Activated naive CD4-positive, alpha-beta T cell treated with anti-CD3 and anti-CD28 coated beads, Interleukin-2, amount 50 U/mL, for 16 hours (primary cell): ENCODE data around the gene SLC26A1.

Source experiments
- DNase-seq: peaks from one replicate; pipeline ENCODE4 v3.0.0-alpha.2; 2020

SLC26A1 gene

GRCh38 chr4:1028574-1029220 lies 35.5 kb upstream of the SLC26A1 start:
- DNase-seq, result no peak

GRCh38 chr4:1027915-1028238 lies 34.7 kb upstream of the SLC26A1 start:
- no peak for DNase-seq

GRCh38 chr4:1027219-1027914 lies 34.2 kb upstream of the SLC26A1 start:
- DNase-seq, result no peak

GRCh38 chr4:1026115-1026514 lies 32.9 kb upstream of the SLC26A1 start:
- DNase-seq, result no peak

DNA sequence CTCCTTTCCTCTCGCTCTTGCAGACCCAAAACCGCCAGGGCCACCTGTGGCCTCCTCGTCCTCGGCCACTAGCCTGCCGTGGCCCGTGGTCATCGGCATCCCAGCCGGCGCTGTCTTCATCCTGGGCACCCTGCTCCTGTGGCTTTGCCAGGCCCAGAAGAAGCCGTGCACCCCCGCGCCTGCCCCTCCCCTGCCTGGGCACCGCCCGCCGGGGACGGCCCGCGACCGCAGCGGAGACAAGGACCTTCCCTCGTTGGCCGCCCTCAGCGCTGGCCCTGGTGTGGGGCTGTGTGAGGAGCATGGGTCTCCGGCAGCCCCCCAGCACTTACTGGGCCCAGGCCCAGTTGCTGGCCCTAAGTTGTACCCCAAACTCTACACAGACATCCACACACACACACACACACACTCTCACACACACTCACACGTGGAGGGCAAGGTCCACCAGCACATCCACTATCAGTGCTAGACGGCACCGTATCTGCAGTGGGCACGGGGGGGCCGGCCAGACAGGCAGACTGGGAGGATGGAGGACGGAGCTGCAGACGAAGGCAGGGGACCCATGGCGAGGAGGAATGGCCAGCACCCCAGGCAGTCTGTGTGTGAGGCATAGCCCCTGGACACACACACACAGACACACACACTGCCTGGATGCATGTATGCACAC lies 31.8 kb upstream of the SLC26A1 start:
- DNase-seq, result no peak

- DNase-seq, result no peak
Observed at GRCh38 chr4:1023895-1024740, 30.9 kb upstream of the SLC26A1 start.

- no peak for DNase-seq
Observed at GRCh38 chr4:1023075-1023640, 30.0 kb upstream of the SLC26A1 start.

GRCh38 chr4:1022739-1023066 lies 29.5 kb upstream of the SLC26A1 start:
- no peak for DNase-seq

DNA sequence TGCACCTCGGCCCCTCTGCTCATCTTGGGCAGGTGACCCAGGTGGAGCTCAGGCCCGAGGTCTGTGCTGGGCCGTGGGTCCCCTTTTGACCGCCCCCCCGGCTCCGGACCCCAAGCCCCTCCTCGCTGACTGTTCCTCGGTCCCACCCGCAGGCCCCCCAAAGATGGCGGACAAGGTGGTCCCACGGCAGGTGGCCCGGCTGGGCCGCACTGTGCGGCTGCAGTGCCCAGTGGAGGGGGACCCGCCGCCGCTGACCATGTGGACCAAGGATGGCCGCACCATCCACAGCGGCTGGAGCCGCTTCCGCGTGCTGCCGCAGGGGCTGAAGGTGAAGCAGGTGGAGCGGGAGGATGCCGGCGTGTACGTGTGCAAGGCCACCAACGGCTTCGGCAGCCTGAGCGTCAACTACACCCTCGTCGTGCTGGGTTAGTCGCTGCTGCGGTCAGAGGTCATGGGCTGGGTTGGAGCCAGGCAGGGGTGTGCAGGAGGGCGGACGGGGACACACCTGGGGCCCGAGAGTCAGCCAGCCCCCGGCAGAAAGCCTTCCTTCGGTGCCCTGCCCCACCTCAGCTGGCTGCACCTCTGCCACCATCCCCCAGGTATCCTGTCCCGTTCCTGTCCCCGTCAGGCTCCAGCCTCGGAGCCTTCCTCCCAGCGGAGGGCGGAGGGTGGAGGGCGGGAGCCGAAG lies 29.0 kb upstream of the SLC26A1 start:
- no peak for DNase-seq

DNA sequence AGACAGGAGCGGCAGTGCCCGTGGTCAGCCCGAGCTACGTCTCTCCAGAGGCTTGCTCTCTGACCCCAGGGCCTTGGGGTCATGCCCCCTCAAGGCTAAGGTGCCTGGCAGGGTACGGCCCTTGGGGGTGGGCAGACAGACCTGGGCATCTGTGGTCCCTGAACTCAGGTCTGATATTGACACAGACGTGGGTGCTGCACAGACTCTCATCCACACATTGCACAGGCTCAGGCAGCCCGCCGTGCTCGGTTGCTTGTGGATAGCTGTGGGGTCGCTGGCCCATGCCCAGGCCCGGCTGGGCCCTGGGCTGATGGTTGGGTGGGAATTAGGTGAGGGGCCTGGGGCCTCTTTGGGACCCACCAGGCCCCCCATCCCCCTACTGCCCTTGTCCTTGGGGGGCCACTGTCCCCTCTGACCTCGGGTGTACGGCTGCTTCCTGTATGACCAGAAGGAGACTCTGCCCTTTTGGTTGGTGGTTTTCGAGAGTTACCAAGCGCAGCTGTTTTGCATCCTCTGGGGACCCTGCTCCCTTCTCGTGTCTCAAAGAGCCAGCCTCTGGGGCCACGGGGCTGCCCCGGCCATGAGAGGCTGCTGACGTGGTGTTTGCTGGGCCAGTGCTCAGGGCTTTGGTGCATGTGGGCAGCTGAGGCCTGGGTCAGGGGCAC lies 28.3 kb upstream of the SLC26A1 start:
- DNase-seq, result no peak

DNA sequence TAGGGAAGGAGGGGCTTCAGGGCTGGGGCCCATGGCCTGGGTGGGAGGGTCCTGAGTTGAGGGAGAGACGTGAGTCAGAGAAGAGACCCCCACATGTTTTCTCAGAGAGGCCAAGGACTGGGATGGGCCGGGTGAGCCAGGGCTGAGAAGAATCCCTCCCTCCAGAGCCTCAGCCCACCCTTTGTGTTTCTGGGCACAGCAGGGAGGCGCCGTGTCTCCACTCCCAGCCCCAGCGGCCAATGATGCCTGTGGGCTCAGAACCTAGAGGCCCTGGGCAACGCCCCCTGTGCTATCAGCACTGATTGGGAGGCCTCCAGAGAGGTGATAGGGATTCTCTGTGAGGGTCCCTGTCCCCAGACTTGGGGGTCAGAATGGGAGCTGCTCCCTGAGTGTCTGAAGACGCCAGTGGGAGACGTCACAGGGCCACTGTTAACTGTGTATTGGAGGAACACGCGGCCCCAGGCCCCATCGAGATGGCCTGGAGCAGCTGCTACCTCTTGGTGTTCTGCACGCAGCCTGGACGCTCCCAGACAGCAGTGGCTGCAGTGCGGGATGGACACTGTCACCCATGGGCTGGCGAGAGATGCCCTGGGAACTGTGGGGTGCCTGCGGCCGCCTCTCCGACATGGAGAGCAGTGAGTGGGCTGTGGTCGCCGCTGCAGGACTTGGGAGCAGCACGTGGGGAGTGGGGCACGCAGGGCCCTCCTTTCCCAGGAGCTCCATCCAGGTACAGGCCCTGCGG lies 26.7 kb upstream of the SLC26A1 start:
- DNase-seq, result no peak

DNA sequence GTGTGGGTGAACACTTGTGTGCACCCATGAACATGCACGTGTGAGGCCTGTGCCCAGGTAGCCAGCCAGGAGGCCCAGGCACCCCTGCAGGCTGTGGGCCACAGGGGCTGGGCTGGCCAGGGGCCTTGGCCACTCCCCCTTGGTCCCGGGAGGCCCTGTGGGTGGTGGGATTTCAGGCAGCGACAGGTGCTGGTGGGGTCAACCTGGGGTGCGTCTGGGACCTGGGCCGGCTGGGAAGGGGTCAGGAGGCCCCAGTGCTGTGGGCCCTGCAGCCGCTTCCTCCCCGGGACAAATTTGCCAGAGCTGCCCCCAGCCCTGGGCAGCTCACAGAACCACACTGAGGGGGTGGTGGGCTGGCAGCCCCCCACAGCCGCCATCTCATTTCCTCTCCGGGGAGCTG lies 26.1 kb upstream of the SLC26A1 start:
- DNase-seq, result no peak

DNA sequence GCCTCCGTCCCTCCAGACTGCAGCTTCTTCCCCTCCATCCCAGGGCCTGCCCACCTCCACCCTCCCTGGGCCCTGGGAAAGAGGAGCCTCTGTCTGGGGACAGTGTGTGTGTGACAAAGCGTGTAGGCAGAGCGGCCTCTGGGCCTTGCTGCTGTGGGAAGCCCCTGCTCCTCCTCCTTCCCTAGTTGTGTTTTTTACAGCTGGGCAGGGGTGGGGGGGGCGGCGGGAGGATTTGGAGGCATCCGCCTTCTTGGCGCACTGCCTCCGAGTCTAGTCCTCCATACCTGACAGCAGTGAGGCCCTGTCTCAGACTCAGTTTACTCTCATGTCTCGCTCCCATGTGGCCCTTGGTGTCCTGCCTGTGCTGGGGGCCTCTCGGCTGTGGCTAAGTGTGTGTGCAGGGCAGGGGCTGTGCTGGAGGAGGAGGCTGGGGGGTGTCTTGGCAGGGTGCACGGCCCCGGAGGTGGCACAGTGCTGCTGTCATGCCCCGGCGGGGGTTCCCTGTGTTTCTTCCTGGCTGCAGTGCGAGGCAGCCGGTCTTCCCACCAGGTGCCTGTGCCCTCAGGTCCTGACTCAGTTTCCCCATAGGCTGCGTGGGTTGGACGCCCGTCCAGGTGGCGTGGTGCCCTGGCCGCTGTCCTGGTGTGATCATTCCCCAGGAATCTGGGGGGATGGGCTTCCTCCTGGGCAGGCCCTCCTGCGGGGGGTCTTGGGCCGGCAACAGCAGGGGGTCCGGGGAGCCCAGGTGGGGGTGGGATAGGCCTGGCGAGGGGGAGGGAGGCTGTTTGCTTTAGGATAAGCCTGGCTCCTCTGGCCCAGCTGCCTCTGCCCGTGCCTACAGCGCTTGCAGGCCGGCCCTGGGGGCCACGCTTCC lies 25.2 kb upstream of the SLC26A1 start:
- no peak for DNase-seq

GRCh38 chr4:1017706-1018105 lies 24.5 kb upstream of the SLC26A1 start:
- no peak for DNase-seq

DNA sequence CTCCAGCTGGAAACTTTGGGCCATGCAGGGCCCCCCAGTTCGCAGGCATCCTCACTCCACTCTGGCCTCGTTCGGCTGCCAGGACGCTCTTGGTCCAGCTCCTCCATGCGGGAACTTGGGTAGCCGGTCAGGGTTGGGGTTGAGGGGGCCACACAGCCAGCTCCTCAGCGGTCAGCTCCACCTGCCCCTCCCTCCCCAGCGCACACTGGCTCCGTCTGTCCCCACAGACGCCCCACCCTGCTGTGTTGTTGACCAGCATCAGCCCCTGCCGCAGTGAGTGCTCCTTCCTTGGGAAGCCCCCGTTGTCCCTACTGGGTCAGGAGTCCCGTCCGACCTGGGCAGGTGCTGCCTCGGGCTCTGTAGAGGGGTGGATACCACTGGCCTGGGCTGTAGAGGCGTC lies 24.0 kb upstream of the SLC26A1 start:
- DNase-seq, result no peak

- DNase-seq, result no peak
Observed at GRCh38 chr4:1015746-1016145, 22.5 kb upstream of the SLC26A1 start.

DNA sequence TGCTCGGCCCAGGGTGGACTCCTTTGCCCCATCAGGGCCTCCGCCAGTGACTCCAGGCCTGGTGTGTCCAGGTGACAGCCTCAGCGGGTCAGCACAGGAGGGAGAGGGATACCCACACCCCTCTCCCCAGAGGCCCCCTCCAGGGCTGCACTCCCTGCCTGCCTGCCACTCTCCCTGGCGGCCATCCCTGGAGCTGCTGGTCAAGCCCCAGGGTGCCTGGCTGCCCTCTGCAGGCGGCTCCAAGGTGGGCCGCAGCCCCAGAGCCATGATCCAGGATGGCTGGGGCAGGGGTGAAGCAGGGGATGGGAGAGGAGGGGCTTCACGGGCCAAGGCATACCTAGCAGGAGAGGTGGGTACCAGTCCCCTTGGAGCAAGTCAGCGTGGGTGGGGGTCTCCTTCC lies 22.0 kb upstream of the SLC26A1 start:
- no peak for DNase-seq

GRCh38 chr4:1014291-1015167 lies 21.3 kb upstream of the SLC26A1 start:
- no peak for DNase-seq
